ELR (cell line): ENCODE measurements around the gene RACK1.
"Not testable (repeated sequence)": the region's sequence is repeated elsewhere in the genome, so short reads cannot be mapped to it uniquely, and the experiment has no call there.

Experiments used
- DNase-seq: peaks from one replicate; pipeline ENCODE4 v3.0.0-alpha.2; 2015; ENCODE audit warnings: low read depth

RACK1 gene

GRCh38 chr5:181243564-181244343, at the start of gene RACK1:
Gene RACK1 (minus strand): TSS chr5:181243906. CDS start chr5:181243800, 106 bp downstream.
- DNase-seq, result peak; percentile 91

- DNase-seq, result not testable (repeated sequence)
Observed at GRCh38 chr5:181287331-181287730, 43.6 kb upstream of the RACK1 start.

- DNase-seq, result not testable (repeated sequence)
Observed at GRCh38 chr5:181285962-181286705, 42.4 kb upstream of the RACK1 start.

GRCh38 chr5:181283841-181284755, 40.4 kb upstream of the RACK1 start:
- not testable (repeated sequence) for DNase-seq

- DNase-seq, result peak; percentile 35
Observed at GRCh38 chr5:181283347-181283746, 39.6 kb upstream of the RACK1 start.

GRCh38 chr5:181282874-181283273, 39.2 kb upstream of the RACK1 start:
- DNase-seq, result no peak

GRCh38 chr5:181282415-181282814, 38.7 kb upstream of the RACK1 start:
- DNase-seq, result not testable (repeated sequence)

- DNase-seq, result no peak
Observed at GRCh38 chr5:181281984-181282316, 38.2 kb upstream of the RACK1 start.

GRCh38 chr5:181281077-181281983, 37.6 kb upstream of the RACK1 start:
- no peak for DNase-seq

GRCh38 chr5:181280251-181280762, 36.6 kb upstream of the RACK1 start:
- DNase-seq, result no peak

- not testable (repeated sequence) for DNase-seq
Observed at GRCh38 chr5:181273433-181273744, 29.7 kb upstream of the RACK1 start.

- no peak for DNase-seq
Observed at GRCh38 chr5:181271081-181271480, 27.4 kb upstream of the RACK1 start.

- not testable (repeated sequence) for DNase-seq
Observed at GRCh38 chr5:181267907-181268306, 24.2 kb upstream of the RACK1 start.

GRCh38 chr5:181267291-181267904, 23.7 kb upstream of the RACK1 start:
- DNase-seq, result peak; percentile 23

GRCh38 chr5:181265092-181265671, 21.5 kb upstream of the RACK1 start:
- DNase-seq, result no peak

- no peak for DNase-seq
Observed at GRCh38 chr5:181263633-181264032, 19.9 kb upstream of the RACK1 start.

- peak; percentile 78 for DNase-seq
Observed at GRCh38 chr5:181261320-181262049, 17.8 kb upstream of the RACK1 start.

GRCh38 chr5:181260720-181261319, 17.1 kb upstream of the RACK1 start, which contains the start of gene TRIM52:
Gene TRIM52 (minus strand): TSS chr5:181261143. CDS start chr5:181260813, 330 bp downstream.
- peak; percentile 94 for DNase-seq
